ENCODE results near the gene HSPA12B. TPM values are rescaled to one million over a fixed set of nuclear protein-coding genes. Genes with fewer than 3 reads are reported as not detected.

Gene HSPA12B
- total RNA-seq, 2 experiments from 2014 or later, result 0.08 TPM; not detected in 1

- intact Hi-C loops (cut with DNase I, micrococcal nuclease), result no loop called here
- ChIA-PET CTCF (no interaction called here), POLR2A (no interaction called here)
- no peak overlapping the region for H3K4me3 Mint-ChIP-seq
- Histone ChIP-seq H3K36me3 (ENCODE audit: insufficient read depth, low read length) (no peaks in the 10 kb centered on the region), H3K9me3 (ENCODE audit: control insufficient read depth in 1 of 2, insufficient read depth in 1 of 2, low read length in 2 of 2) (no peaks in the 10 kb centered on the region), H3K4me3 (ENCODE audit: low read length) (no peak overlapping the region), H3K27me3 (ENCODE audit: control insufficient read depth in 1 of 2, insufficient read depth in 2 of 2, low read length in 2 of 2) (no peaks in the 10 kb centered on the region), H3K27ac (ENCODE audit: low read depth in 1 of 2, low read length in 2 of 2) (no peak overlapping the region), H3K4me1 (ENCODE audit: insufficient read depth, low read length) (peaks cover 5% of the 10 kb centered on the region)
- H3K27me3 Mint-ChIP-seq, result peaks cover under 1% of the 10 kb centered on the region
- H3K4me1 Mint-ChIP-seq (ENCODE audit: low read depth), result no peaks in the 10 kb centered on the region
- no peak for TF ChIP-seq CTCF (IDR thresholded peaks at IDR 0.05)
- H3K27ac Mint-ChIP-seq, result no peak overlapping the region
- H3K36me3 Mint-ChIP-seq (ENCODE audit: low read depth), result no peaks in the 10 kb centered on the region
- no peaks in the 10 kb centered on the region for H3K9me3 Mint-ChIP-seq
- DNase-seq (no peak), ATAC-seq (ENCODE audit: poor library complexity) (no peak)
Observed at GRCh38 chr20:3705970-3706739, 26.3 kb upstream of the HSPA12B start.

- ATAC-seq (ENCODE audit: poor library complexity) (no peak), DNase-seq (no peak)
- no peak for TF ChIP-seq CTCF (IDR thresholded peaks at IDR 0.05)
- no peaks in the 10 kb centered on the region for H3K36me3 Mint-ChIP-seq (ENCODE audit: low read depth)
- ChIA-PET CTCF (no interaction called here), POLR2A (no interaction called here)
- no peaks in the 10 kb centered on the region for H3K36me3 ChIP-seq (ENCODE audit: insufficient read depth, low read length)
- no peak overlapping the region for H3K4me3 Mint-ChIP-seq
- H3K9me3 ChIP-seq (ENCODE audit: control insufficient read depth in 1 of 2, insufficient read depth in 1 of 2, low read length in 2 of 2), result no peaks in the 10 kb centered on the region
- H3K27me3 ChIP-seq (ENCODE audit: control insufficient read depth in 1 of 2, insufficient read depth in 2 of 2, low read length in 2 of 2), result no peaks in the 10 kb centered on the region
- H3K27ac Mint-ChIP-seq, result no peak overlapping the region
- H3K9me3 Mint-ChIP-seq, result no peaks in the 10 kb centered on the region
- H3K4me3 ChIP-seq (ENCODE audit: low read length), result no peak overlapping the region
- H3K4me1 Mint-ChIP-seq (ENCODE audit: low read depth), result no peaks in the 10 kb centered on the region
- peaks cover 8% of the 10 kb centered on the region for H3K27me3 Mint-ChIP-seq
- peaks cover 5% of the 10 kb centered on the region for H3K4me1 ChIP-seq (ENCODE audit: insufficient read depth, low read length)
- intact Hi-C loops (cut with DNase I, micrococcal nuclease), result no loop called here
- H3K27ac ChIP-seq (ENCODE audit: low read depth in 1 of 2, low read length in 2 of 2), result no peak overlapping the region
Observed at GRCh38 chr20:3706774-3707507, 25.5 kb upstream of the HSPA12B start.

GRCh38 chr20:3707508-3707899, 25.0 kb upstream of the HSPA12B start:
- ChIA-PET CTCF (interaction anchor here (0.9 kb wide), 1 partner anchor 31 kb away, joined by 4 read pairs; no protein-coding TSS in a partner anchor), POLR2A (no interaction called here)
- Histone ChIP-seq H3K4me3 (ENCODE audit: low read length) (no peak overlapping the region), H3K9me3 (ENCODE audit: control insufficient read depth in 1 of 2, insufficient read depth in 1 of 2, low read length in 2 of 2) (no peaks in the 10 kb centered on the region), H3K27me3 (ENCODE audit: control insufficient read depth in 1 of 2, insufficient read depth in 2 of 2, low read length in 2 of 2) (no peaks in the 10 kb centered on the region), H3K27ac (ENCODE audit: low read depth in 1 of 2, low read length in 2 of 2) (no peak overlapping the region), H3K36me3 (ENCODE audit: insufficient read depth, low read length) (no peaks in the 10 kb centered on the region), H3K4me1 (ENCODE audit: insufficient read depth, low read length) (peaks cover 5% of the 10 kb centered on the region)
- Mint-ChIP-seq H3K4me1 (ENCODE audit: low read depth) (no peaks in the 10 kb centered on the region), H3K27ac (no peak overlapping the region), H3K27me3 (peaks cover 8% of the 10 kb centered on the region), H3K36me3 (ENCODE audit: low read depth) (no peaks in the 10 kb centered on the region), H3K9me3 (no peaks in the 10 kb centered on the region), H3K4me3 (no peak overlapping the region)
- DNase-seq (no peak), ATAC-seq (ENCODE audit: poor library complexity) (no peak)
- intact Hi-C loops (cut with DNase I, micrococcal nuclease), result no loop called here
- no peak for TF ChIP-seq CTCF (IDR thresholded peaks at IDR 0.05)
